ENCODE measurements around the gene NAV1. TPM values are rescaled to one million over a fixed set of nuclear protein-coding genes. Genes with fewer than 3 reads are reported as not detected.

Gene NAV1
- total and polyA plus RNA-seq, 2 of the 8 experiments (the other 6 are each of a cell fraction or from before 2014, with no cell fraction given): 9.9 to 42.7 TPM

DNA sequence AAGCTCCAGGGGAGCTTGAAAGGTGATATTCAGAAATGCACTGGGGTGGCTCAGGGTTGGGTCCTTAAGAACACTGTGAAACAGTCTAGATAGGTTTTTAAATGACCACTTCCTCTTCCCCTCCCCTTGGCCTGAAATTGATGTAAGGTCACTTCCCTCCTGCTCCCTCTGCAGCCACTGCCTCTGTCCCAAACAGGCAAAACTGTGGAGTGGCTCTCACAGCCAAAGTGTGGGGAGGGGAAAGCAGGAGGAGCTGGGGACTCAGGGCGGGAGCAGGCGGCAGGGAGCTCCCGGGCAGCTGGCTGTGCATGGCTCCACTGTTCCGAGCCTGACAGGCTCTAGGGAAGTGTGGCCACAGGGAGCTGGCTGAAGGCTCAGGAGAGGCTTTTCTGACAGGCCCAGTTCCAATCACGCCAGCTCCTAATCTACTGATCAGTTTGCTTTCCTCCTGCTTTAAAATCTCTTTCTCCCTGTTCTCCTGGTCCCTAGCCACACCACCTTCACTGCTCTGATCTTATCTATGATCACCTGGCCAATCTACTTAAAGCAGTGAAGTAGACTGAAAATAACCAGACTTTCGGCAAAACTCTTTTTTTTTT is 26.9 kb upstream of the NAV1 start (continued):
- no peak for TF ChIP-seq RXRA (IDR thresholded peaks at IDR 0.05; ENCODE audit: insufficient read depth, low read depth, low read length)
- TF ChIP-seq KDM4A (IDR thresholded peaks at IDR 0.05; ENCODE audit: low read depth, low read length, severe bottlenecking): no peak
- no peak for TF ChIP-seq YY1 (IDR thresholded peaks at IDR 0.05; ENCODE audit: low read depth, low read length)

Measured in H1 (cell line).